EH (cell line): Measurements from ENCODE around the gene ARRDC1.
"Not testable (repeated sequence)": the region's sequence is repeated elsewhere in the genome, so short reads cannot be mapped to it uniquely, and the experiment has no call there.

Experiments used
- DNase-seq: peaks from one replicate; pipeline ENCODE4 v3.0.0-alpha.2; 2015; ENCODE audit warnings: low read depth

Gene ARRDC1

GRCh38 chr9:137613738-137614523, 8.4 kb downstream of the ARRDC1 start:
- DNase-seq: no peak

GRCh38 chr9:137614631-137615386, 9.3 kb downstream of the ARRDC1 start:
- no peak for DNase-seq

GRCh38 chr9:137615387-137615871, 9.9 kb downstream of the ARRDC1 start:
- DNase-seq: no peak

- DNase-seq: peak; percentile 85
These were observed 12.9 kb downstream of the ARRDC1 start, which contains the start of gene EHMT1 for GRCh38 chr9:137618105-137619067. Gene EHMT1 (plus strand): TSS chr9:137619005. CDS start chr9:137619029, 24 bp downstream.

GRCh38 chr9:137619240-137620047, 14.0 kb downstream of the ARRDC1 start:
- DNase-seq: peak; percentile 61

- DNase-seq: no peak
These were observed 14.5 kb downstream of the ARRDC1 start for GRCh38 chr9:137620048-137620405.

- DNase-seq: no peak
These were observed 15.1 kb downstream of the ARRDC1 start for GRCh38 chr9:137620581-137620980.

- peak; percentile 33 for DNase-seq
These were observed 15.8 kb downstream of the ARRDC1 start for GRCh38 chr9:137621131-137621757.

GRCh38 chr9:137622211-137622610, 16.7 kb downstream of the ARRDC1 start:
- not testable (repeated sequence) for DNase-seq

GRCh38 chr9:137626464-137626863, 21.0 kb downstream of the ARRDC1 start:
- no peak for DNase-seq

- DNase-seq: not testable (repeated sequence)
These were observed 21.9 kb downstream of the ARRDC1 start for GRCh38 chr9:137627406-137627805.

- peak; percentile 24 for DNase-seq
These were observed 24.6 kb downstream of the ARRDC1 start for GRCh38 chr9:137630126-137630525.

- DNase-seq: peak; percentile 44
These were observed 25.2 kb downstream of the ARRDC1 start for GRCh38 chr9:137630679-137631078.

- DNase-seq: no peak
These were observed 26.1 kb downstream of the ARRDC1 start for GRCh38 chr9:137631345-137632229.

GRCh38 chr9:137632230-137633161, 27.0 kb downstream of the ARRDC1 start:
- DNase-seq: no peak

GRCh38 chr9:137634016-137634415, 28.5 kb downstream of the ARRDC1 start:
- no peak for DNase-seq

GRCh38 chr9:137638680-137639079, 33.2 kb downstream of the ARRDC1 start:
- no peak for DNase-seq

- peak; percentile 19 for DNase-seq
These were observed 34.0 kb downstream of the ARRDC1 start for GRCh38 chr9:137639303-137640051.
